Stimulated activated CD4-positive, alpha-beta T cell treated with anti-CD3 and anti-CD28 coated beads, Interleukin-2, amount 100 ng/mL, for 48 hours (primary cell): ENCODE data around the gene NLGN1.

ENCODE experiments used
- DNase-seq, 2 donors: peaks; one replicate each; pipeline ENCODE4 v3.0.0-alpha.2; 2020

NLGN1 gene

DNA sequence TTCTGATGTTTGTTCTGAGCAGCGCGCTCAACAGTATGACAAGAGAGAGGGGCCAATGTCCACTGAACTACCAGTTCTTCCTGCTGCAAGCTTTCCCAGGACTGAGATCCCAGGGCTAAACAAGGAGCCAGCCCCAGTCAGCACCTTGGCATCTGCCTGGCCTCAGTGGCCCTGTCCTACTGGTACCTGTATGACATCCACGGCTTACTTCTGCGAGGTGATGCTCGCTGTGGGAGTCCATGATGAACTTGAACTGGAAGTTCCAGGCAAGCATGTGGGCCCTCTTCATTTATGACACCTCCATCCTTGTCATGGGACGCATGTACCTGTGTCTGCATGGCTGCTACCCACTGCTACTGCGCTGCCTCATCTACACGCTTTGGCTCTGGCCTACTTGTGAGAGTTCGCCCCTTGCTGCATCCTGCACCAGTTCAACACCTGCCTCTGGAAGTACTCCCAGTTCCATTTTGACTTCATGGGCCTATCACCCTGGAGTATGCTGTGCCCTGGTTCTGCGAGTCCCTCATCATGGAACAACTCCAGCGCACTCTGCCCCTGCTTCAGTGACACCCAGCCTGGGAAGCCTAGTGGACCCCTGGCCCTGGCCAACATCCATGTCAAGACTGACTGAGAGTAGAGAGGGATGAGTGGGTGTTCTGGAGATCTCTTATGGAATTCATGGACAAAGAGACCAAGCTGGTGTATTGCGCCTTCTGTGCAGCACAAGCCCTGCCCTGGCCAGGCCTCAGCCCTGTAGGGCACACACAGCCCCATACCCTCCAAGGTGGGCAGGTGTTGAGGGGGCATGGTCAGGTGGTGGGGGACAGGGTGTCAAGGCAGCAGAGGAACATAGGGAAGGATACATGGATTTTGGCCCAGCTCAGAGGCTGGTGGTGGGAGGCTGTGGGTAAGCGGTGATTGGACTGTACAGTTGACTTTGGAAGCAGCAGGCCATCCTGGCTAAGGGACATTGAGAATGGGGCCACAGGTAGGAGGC is 246.8 kb downstream of the NLGN1 start:
- DNase-seq, result no peak

DNA sequence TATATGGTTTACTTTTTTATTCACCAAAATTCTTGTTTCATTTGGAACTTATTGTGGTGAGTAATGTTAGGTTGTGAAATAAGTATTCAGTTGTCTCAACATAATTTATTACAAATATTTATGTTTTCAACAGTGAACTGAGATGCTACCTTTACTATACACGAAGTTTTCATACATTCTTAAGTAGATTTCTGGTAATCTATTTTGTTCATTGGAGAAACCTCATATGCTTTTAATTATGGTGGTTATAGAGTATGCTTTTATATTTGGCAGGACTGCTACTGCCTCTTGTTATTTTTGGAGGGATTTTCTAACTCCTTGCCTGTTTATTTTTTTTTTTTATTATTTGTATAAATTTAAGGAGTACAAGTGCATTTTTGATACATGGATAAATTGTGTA is 253.1 kb downstream of the NLGN1 start:
- DNase-seq, result no peak

GRCh38 chr3:173652093-173652492 is 254.5 kb downstream of the NLGN1 start:
- DNase-seq, result no peak

DNA sequence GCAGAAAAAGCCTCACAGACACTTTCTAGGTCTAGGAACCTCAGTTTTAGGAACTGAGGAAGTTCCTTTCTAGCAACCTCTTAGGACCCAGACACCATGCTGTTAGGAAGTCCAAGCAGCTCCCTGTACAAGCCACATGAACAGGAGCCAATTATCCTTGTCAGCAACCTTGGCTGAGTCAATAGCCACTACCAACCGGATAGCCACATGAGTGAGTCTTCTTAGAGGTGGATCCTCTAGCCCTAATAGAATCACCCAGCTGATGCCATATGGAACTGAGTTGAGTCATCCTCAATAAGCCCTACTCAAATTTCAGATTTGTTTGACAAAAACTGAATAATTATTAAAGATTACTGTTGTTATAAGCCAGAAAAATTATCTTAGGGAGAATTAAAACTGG is 256.2 kb downstream of the NLGN1 start:
- DNase-seq, result no peak

GRCh38 chr3:173659972-173660371 is 262.4 kb downstream of the NLGN1 start:
- no peak for DNase-seq

- no peak for DNase-seq
These were observed 263.2 kb downstream of the NLGN1 start for GRCh38 chr3:173660645-173661299.

GRCh38 chr3:173663696-173664111 is 266.2 kb downstream of the NLGN1 start:
- no peak for DNase-seq

- DNase-seq, result no peak
These were observed 278.6 kb downstream of the NLGN1 start for GRCh38 chr3:173676094-173676493.

- no peak for DNase-seq
These were observed 283.7 kb downstream of the NLGN1 start for GRCh38 chr3:173681188-173681678.

- DNase-seq, result no peak
These were observed 287.9 kb downstream of the NLGN1 start for GRCh38 chr3:173685456-173685855.

DNA sequence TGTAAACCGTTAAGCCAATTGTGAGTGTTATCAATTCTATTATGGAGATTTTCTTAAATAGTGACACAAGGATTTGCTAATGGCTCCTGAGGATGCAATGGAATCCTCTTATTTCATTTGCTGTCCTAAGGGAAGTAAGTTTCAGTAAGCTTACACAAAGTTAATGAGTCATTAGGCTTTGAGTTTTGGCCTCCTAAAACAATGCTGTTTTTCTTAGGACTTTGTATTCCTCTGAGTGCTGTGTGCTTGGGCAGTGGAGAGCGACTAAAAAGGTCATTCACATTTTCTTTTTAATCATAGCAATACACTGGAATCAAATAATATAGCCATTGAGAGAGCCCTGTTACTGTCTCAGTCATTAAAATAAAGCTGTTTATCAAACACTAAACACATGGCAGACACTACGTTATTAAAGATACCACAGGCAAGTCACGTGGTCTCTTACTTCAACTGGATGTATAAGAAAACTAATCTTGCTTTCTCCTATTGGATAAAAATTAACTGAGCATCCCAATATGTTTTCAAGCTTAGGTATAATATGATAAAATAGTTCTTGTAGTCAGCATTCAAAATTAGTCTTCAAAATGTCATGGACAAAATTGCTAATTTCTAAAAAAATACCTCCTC is 290.8 kb downstream of the NLGN1 start:
- DNase-seq, result no peak

- DNase-seq, result no peak
These were observed 293.1 kb downstream of the NLGN1 start for GRCh38 chr3:173690542-173691180.

DNA sequence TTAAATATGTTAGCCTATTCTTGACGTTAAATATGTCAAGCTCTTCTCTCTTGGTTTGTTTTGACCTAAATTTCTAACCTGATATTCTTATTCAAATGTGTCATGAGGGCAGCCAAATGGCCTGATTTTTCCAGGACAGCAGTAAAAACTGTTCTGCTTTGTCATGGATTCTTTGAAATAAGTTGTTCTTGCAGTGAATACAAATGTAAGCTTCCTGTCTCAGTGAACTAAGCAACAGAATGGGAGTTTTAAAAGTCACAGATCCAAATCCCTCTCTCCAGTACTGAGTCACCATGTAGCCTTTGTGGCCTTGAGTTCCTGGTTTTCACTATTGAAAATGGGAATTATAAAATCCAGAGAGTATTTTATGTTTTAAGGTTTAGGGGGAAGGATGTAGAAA is 301.8 kb downstream of the NLGN1 start:
- DNase-seq, result no peak

DNA sequence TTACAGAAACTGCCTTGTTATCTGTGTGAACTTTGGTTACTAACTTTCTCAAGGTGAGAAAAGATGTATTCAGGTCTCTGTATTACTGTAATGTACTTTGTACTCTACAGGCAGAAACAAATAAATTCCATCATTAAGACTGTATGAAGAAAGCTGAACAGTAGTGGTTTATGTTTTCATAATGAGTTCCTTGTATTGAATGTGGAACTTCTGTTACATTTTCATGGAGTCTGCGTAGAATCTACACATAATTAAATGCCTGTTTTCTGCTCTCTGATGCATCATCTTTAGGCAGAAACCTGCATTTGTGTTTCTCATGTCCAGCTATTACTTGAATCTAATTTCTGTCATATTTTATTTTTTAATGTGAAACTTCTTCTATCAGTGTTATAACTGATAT is 302.8 kb downstream of the NLGN1 start:
- no peak for DNase-seq

DNA sequence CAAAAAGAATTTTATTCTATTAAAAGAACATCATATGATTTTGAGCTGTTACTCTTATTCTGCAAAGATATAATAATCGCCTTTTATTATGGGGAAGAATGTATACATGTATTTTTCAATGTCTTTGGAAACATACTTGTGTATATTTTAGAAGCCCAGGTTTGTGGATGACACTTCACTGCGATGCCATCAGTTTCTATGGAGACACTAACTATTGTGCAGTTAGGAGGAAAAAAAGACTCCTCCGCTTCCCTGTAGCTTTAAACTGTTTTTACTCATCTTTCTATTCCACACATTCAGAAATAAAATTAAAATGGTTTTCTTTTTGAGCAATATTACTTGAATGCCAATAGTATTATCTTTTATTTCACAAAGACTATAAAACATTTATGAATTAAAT is 305.0 kb downstream of the NLGN1 start:
- DNase-seq, result no peak

GRCh38 chr3:173703771-173704170 is 306.2 kb downstream of the NLGN1 start:
- DNase-seq, result no peak

DNA sequence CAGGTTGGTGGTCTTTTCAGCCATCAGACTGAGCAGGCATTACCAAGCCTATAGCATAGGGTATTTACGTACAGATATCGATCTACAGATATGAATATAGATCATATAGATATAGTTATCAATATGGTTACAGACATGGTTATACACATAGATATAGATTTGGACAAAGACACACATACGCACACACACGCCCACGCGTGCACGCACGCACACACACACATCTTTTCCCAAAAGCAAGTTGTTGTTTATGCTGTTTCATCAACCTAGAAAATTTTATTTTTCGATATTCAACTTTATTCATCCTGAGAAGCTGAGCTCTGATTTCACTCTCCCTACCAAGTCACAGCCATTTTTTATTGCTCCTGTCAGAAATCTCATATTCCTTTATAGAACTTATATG is 309.1 kb downstream of the NLGN1 start:
- DNase-seq, result no peak

- DNase-seq, result no peak
These were observed 310.6 kb downstream of the NLGN1 start for GRCh38 chr3:173708191-173708590.

GRCh38 chr3:173709026-173709425 is 311.5 kb downstream of the NLGN1 start:
- no peak for DNase-seq

GRCh38 chr3:173711619-173712018 is 314.1 kb downstream of the NLGN1 start:
- no peak for DNase-seq

GRCh38 chr3:173719585-173719984 is 322.0 kb downstream of the NLGN1 start:
- DNase-seq, result no peak

GRCh38 chr3:173725507-173725906 is 328.0 kb downstream of the NLGN1 start:
- no peak for DNase-seq

DNA sequence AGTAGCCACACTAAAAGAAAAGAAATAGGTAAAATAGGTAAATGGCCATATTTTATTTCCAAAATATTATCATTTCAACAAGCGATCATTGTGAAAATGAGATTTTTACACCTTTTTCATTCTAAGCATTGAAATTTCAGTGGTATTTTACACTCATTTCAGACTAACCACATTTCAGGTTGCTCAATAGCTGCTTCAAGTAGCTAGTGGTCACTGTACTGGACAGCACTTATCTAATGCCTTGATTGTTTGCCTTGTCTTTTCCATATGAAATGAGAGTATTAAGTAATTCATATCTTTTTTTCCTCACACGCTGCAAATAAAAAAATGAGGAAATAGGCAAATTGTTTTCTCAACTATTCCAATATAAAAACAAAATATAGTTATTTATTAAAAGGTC is 332.8 kb downstream of the NLGN1 start:
- no peak for DNase-seq
